Stomach (tissue), 9 donors: ENCODE data around the gene PLCXD1. TPM values are rescaled to one million over a fixed set of nuclear protein-coding genes. Genes with fewer than 3 reads are reported as not detected.
"Not testable (repeated sequence)": the region's sequence is repeated elsewhere in the genome, so short reads cannot be mapped to it uniquely, and the experiment has no call there.

Experiments used
- DNase-seq, 2 donors: peaks; one replicate each; pipeline versions ENCODE4 v3.0.0 to v3.0.0-alpha.2; 2013 to 2019
- H3K27ac ChIP-seq, 5 donors: fragments of 200-600 bp in 4 of 5; sonication (generic) in 4 of 5; one replicate each; pipeline ENCODE4 v1.5.1; 2013 to 2019; ENCODE audit warnings: mild to moderate bottlenecking in 1 of 5, moderate library complexity in 1 of 5
- H3K27me3 ChIP-seq, 3 donors: fragments of 200-600 bp; sonication (generic); one replicate each; pipeline ENCODE4 v1.5.1; 2017 to 2019; ENCODE audit warnings: mixed run types in 1 of 3
- H3K36me3 ChIP-seq, 4 donors: fragments of 200-600 bp; sonication (generic); 1 replicate in 3 of 4; 2 replicates in 1 of 4; pipeline ENCODE4 v1.5.1; 2016 to 2019
- H3K4me1 ChIP-seq, 4 donors: fragments of 200-600 bp; sonication (generic); one replicate each; pipeline ENCODE4 v1.5.1; 2016 to 2019
- H3K4me3 ChIP-seq, 4 donors: fragments of 200-600 bp; sonication (generic) in 3 of 4; one replicate each; pipeline ENCODE4 v1.5.1; 2016 to 2019; ENCODE audit warnings: mild to moderate bottlenecking in 1 of 4
- H3K9me3 ChIP-seq, 4 donors: fragments of 200-600 bp; sonication (generic); one replicate each; pipeline ENCODE4 v1.5.1; 2016 to 2019
- CTCF ChIP-seq, 7 experiments: fragments of 450-650 bp in 4 of 7; fragments of 200-600 bp in 3 of 7; sonication (generic) in 3 of 7; IDR thresholded peaks; one replicate each; pipeline ENCODE4 v1.5.1; 2016 to 2019; ENCODE audit warnings: antibody characterized with exemption in 7 of 7, control low read depth in 2 of 7, mild to moderate bottlenecking in 1 of 7
- EP300 ChIP-seq: sonication (generic); formaldehyde crosslinking; IDR thresholded peaks from one replicate; pipeline ENCODE4 v1.6.1; 2017; ENCODE audit warnings: antibody characterized with exemption
- POLR2A ChIP-seq, 4 donors: fragments of 450-650 bp; IDR thresholded peaks; one replicate each; pipeline ENCODE4 v1.6.1; 2016; ENCODE audit warnings: antibody characterized with exemption in 4 of 4, control low read depth in 2 of 4, mild to moderate bottlenecking in 1 of 4, moderate library complexity in 1 of 4
- POLR2AphosphoS5 ChIP-seq, 3 donors: sonication (generic); formaldehyde crosslinking; IDR thresholded peaks; one replicate each; pipeline ENCODE4 v1.6.1; 2016; ENCODE audit warnings: antibody characterized with exemption in 3 of 3
- WGBS, 5 donors: extraction: QIAGEN DNeasy Blood & Tissue Kit in 3 of 5; methylation state at CpG; one replicate each; pipeline versions ENCODE4 v1.1.5 to v1.1.7; 2013 to 2018; 5-methylcytosine and 5-hydroxymethylcytosine counted together
- intact Hi-C: fragments of 100-400 bp; cut with DNase I; formaldehyde crosslinking; loops from one replicate; pipeline ENCODE4 v1.15.1; 2023; ENCODE audit warnings: low total_unique reads
- polyA plus RNA-seq, 3 donors: library from polyadenylated mRNA; stranded (reverse); fragments of 200-250 nt; gene quantifications; one replicate each; pipeline ENCODE4 v1.2.3, GENCODE V29; 2013
- total RNA-seq, 5 donors: library from RNA; depleted of rRNA; stranded (reverse); fragments of >200 nt; gene quantifications; one replicate each; pipeline versions ENCODE4 v1.1.0 to v1.2.3, GENCODE V29; 2014 to 2016
- donor health status: healthy with polysubstance abuse.
- donor health status: Bipolar disorder and iron deficiency.
- donor health status: healthy.

Gene PLCXD1
- total and polyA plus RNA-seq, 8 donors, result 8.4 to 114 (median 23.4) TPM

GRCh38 chrX:274904-275475 is 6.2 kb upstream of the PLCXD1 start:
- Histone ChIP-seq H3K4me3 (peak overlapping the region in 3 of 4 donors; percentile 56 to 78 (median 65)), H3K4me1 (peaks cover 9 to 34% (median 26%) of the 10 kb centered on the region in 4 donors), H3K27me3 (peaks cover 0 to 10% (median 0%) of the 10 kb centered on the region in 3 donors), H3K27ac (peak overlapping the region; percentile 63 to 80 (median 74)), H3K36me3 (no peaks in the 10 kb centered on the region), H3K9me3 (no peaks in the 10 kb centered on the region)
- TF ChIP-seq EP300, result no peak
- TF ChIP-seq POLR2AphosphoS5 (IDR thresholded peaks at IDR 0.05), result no peak
- TF ChIP-seq CTCF (IDR thresholded peaks at IDR 0.05), result no peak
- no peak for TF ChIP-seq POLR2A (IDR thresholded peaks at IDR 0.05)
- intact Hi-C loops, result no loop called here
- DNase-seq, result peak; percentile 59 to 60
- 58 to 68% (median 62%) methylated on average over 14 to 16 of the region's 16 CpGs for WGBS, 5 donors

GRCh38 chrX:275476-275966 is 5.7 kb upstream of the PLCXD1 start:
- Histone ChIP-seq H3K9me3 (no peaks in the 10 kb centered on the region), H3K27ac (peak overlapping the region; percentile 63 to 80 (median 74)), H3K4me3 (peak overlapping the region; percentile 46 to 78 (median 60)), H3K36me3 (no peaks in the 10 kb centered on the region), H3K27me3 (peaks cover 0 to 10% (median 0%) of the 10 kb centered on the region in 3 donors), H3K4me1 (peaks cover 9 to 37% (median 27%) of the 10 kb centered on the region in 4 donors)
- intact Hi-C loops, result no loop called here
- 43 to 63% (median 52%) methylated on average over 17 to 32 of the region's 32 CpGs for WGBS, 5 donors
- DNase-seq, result no peak
- TF ChIP-seq POLR2A (IDR thresholded peaks at IDR 0.05), result no peak
- TF ChIP-seq POLR2AphosphoS5 (IDR thresholded peaks at IDR 0.05), result no peak
- TF ChIP-seq EP300, result no peak
- TF ChIP-seq CTCF (IDR thresholded peaks at IDR 0.05), result no peak

GRCh38 chrX:275967-276580 is 5.1 kb upstream of the PLCXD1 start:
- H3K4me1 ChIP-seq, result peaks cover 9 to 38% (median 29%) of the 10 kb centered on the region in 4 donors
- peak; percentile 70 to 90 for DNase-seq
- H3K27me3 ChIP-seq, result peaks cover 0 to 10% (median 0%) of the 10 kb centered on the region in 3 donors
- no peaks in the 10 kb centered on the region for H3K36me3 ChIP-seq
- peak overlapping the region; percentile 63 to 80 (median 74) for H3K27ac ChIP-seq
- intact Hi-C loops, result no loop called here
- H3K4me3 ChIP-seq, result peak overlapping the region; percentile 46 to 78 (median 60)
- 2 to 10% (median 4%) methylated on average over 16 to 36 of the region's 36 CpGs for WGBS, 5 donors
- H3K9me3 ChIP-seq, result no peaks in the 10 kb centered on the region
- TF ChIP-seq EP300 (no peak), POLR2AphosphoS5 (IDR thresholded peaks at IDR 0.05) (peak in 2 of 3 donors; percentile 60 to 88), POLR2A (IDR thresholded peaks at IDR 0.05) (peak in 1 of 4 donors; percentile 25), CTCF (IDR thresholded peaks at IDR 0.05) (peak in 3 of 7 experiments; percentile 7 to 18 (median 17))

GRCh38 chrX:276581-277201 is 4.5 kb upstream of the PLCXD1 start:
- H3K36me3 ChIP-seq, result no peaks in the 10 kb centered on the region
- DNase-seq, result peak; percentile 58 to 67
- peak overlapping the region; percentile 63 to 80 (median 74) for H3K27ac ChIP-seq
- H3K27me3 ChIP-seq, result peaks cover 0 to 10% (median 0%) of the 10 kb centered on the region in 3 donors
- TF ChIP-seq POLR2A (IDR thresholded peaks at IDR 0.05) (no peak), POLR2AphosphoS5 (IDR thresholded peaks at IDR 0.05) (no peak), EP300 (no peak), CTCF (IDR thresholded peaks at IDR 0.05) (no peak)
- intact Hi-C loops, result no loop called here
- H3K9me3 ChIP-seq, result no peaks in the 10 kb centered on the region
- 0 to 10% (median 3%) methylated on average over 5 to 49 of the region's 49 CpGs for WGBS, 5 donors
- peaks cover 9 to 44% (median 35%) of the 10 kb centered on the region in 4 donors for H3K4me1 ChIP-seq
- peak overlapping the region; percentile 46 to 78 (median 60) for H3K4me3 ChIP-seq

GRCh38 chrX:279757-280604 is 1.2 kb upstream of the PLCXD1 start:
- peaks cover 9 to 58% (median 45%) of the 10 kb centered on the region in 4 donors for H3K4me1 ChIP-seq
- DNase-seq, result peak in 1 of 2 donors; percentile 46
- intact Hi-C loops, H3K9me3 ChIP-seq, H3K27ac ChIP-seq, H3K4me3 ChIP-seq, H3K36me3 ChIP-seq, H3K27me3 ChIP-seq: not testable (repeated sequence)
- 73 to 97% (median 81%) methylated on average over 18 to 39 of the region's 45 CpGs for WGBS, 5 donors

- H3K27me3 ChIP-seq, DNase-seq, H3K9me3 ChIP-seq, intact Hi-C loops: not testable (repeated sequence)
- Histone ChIP-seq H3K27ac (peak overlapping the region in 2 of 5 donors; percentile 49 to 72), H3K4me1 (peaks cover 4 to 50% (median 39%) of the 10 kb centered on the region in 4 donors), H3K4me3 (peak overlapping the region; percentile 24 to 37 (median 30)), H3K36me3 (peaks cover 4 to 17% (median 15%) of the 10 kb centered on the region in 4 donors)
- 0 to 14% methylated on average over 1 to 13 of the region's 24 CpGs; no CpG with 5 or more reads in 3 of the 5 donors for WGBS, 5 donors
Measured at GRCh38 chrX:280722-281121, 459 bp upstream of the PLCXD1 start.
